NCI-H460 (cell line): ENCODE results near the gene GLB1L. TPM values are rescaled to one million over a fixed set of nuclear protein-coding genes. Genes with fewer than 3 reads are reported as not detected.

Experiments used
- DNase-seq: peaks from one replicate; pipeline ENCODE4 v3.0.0-alpha.2; 2016; ENCODE audit warnings: low read depth; ENCODE audit errors: extremely low read depth
- total RNA-seq: library from RNA; depleted of rRNA; stranded (reverse); fragments of >200 nt; shearing (Covaris generic); gene quantifications from 2 replicates; pipeline ENCODE4 v1.2.3, GENCODE V29; 2014

GLB1L gene
- total RNA-seq, 1 experiment from 2014 or later = 14.0 TPM

DNA sequence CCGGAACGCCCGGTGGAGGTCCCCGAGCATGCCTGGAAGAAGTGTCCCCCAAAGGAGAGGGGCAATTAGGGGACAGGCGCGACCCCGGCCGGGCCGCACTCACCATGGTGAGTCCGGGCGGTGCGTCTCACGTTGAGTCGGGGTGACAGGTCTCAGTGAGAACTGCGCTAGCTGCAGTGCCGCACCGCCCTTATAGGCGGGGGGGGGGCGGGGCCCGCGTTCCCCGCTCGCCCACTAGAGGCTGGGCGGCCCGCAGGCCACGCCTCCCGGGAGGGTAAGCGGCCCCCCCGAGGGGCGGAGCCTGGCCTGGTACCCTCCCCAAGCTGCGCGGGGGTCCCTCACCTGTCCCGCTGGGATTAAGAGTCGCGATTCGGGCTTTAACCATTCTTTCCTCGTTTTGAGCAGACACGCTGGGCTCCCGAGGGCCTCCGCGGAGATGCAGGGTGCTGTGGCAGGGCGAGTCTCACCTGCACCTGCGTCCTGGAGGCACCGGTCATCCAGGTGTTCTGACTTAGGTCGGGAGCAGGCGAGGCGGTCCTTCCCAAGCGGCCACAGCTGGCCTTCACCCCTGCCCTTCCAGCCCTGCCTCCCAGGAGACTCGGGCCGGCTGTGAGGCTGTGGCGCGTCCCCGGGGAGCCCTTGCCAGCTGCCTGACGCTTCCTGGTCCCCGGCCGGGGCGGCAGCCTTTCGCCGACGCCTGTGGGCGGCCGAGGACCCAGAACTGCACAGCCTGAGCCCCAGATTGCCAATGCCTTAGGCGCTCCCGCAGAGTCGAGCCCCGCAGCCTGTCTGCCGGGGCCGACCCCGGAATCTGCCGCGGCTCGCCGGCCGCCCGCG lies 8.7 kb upstream of the GLB1L start, which contains the start of gene TUBA4A:
Gene TUBA4A (minus strand): TSS at position 166 of the 837 bp plus-strand sequence. CDS start 60 bp downstream, at position 106.
- peak; percentile 78 for DNase-seq

DNA sequence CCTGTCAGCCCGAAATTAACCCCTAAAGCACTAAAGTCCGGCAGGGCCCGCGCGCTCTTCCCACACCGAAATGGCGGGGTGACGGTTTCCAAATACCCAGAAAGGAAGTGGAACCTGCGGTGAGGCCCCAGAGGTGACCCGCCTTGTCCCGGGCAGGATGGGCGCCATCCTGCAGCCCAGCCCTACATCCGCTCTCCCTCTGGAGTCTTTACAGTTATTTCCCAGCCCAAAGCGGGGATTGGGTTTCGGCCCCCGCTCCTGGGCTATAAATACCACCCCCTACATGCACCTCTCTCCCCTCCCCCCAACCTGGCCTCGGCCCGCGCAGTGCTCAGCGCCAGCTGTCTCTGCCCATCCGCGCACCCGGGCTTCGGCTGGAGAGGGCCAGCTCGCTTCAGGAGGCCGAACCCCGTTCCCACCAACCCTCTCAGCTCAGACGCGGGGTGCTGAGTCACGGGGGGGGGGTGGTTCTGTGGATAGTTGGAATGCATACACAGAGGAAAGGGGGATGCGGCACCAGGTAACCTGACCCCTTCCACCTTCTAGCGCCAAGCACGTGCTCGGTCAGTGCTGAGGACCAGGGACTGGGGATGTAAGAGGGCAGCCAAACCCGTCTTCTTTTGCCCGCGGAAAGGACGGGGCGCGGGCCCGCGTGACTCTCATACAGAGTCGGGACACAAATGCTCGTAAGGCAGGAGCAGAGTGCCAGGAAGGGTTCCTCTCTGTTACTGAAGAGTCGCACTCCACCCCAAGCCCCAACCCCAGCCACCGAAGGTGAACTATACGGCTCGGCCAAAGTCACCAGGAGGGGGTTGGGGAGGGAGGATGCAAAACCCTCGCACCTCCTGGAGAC lies 7.9 kb upstream of the GLB1L start, which contains the start of gene TUBA4B:
Gene TUBA4B (plus strand): TSS at position 344 of the 853 bp plus-strand sequence. CDS start 165 bp downstream, at position 509.
- no peak for DNase-seq

DNA sequence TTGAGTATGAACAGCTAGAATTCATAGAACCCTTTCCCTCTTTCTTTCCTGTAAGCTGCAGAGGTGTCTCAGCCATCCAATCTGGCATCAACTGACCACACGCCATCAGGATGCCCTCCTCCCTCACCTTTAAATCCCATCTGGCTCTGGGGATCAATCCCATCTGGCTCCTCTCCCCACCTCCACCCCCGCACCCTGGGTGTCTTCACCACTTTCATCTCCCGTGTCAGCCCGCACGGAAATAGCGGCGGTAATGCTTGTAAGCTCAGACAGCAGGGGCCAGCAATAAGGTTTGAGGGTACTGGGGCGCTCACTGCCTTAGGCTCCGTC lies 7.3 kb upstream of the GLB1L start:
- DNase-seq = no peak

DNA sequence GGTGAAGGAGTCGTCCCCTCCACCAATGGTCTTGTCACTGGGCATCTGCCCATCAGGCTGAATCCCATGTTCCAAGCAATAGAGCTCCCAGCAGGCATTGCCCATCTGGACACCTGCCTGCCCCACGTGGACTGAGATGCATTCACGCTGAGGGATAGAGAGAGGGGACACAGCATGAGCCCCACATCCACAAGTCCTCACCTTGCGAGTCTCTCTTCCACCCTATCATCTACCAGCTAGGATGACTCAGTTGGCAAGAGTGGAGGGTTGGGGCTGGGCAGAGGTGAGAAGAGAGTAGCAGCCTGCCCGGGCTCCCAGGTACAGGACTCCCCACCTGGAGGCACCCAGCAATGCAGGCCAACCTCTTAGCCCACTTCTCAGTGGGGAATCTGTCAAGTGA lies 6.8 kb upstream of the GLB1L start:
- no peak for DNase-seq

DNA sequence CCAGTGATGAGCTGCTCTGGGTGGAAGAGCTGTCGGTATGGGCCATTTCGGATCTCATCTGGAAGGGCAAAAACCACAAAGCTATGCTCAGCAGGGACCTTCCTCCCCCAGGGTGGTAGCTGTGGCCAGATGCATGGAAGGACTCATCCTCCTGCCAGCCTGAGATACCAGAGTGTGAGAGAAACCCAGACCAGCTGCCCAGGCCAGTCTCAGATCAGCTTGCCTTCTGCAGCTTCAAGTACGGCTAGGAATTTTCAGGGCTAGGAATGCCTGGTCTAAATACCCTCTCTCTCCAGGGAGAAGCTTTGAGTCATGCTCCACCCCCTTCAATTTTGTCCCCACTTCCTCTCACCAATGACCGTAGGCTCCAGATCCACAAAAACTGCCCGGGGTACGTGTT lies 6.4 kb upstream of the GLB1L start:
- DNase-seq = no peak

DNA sequence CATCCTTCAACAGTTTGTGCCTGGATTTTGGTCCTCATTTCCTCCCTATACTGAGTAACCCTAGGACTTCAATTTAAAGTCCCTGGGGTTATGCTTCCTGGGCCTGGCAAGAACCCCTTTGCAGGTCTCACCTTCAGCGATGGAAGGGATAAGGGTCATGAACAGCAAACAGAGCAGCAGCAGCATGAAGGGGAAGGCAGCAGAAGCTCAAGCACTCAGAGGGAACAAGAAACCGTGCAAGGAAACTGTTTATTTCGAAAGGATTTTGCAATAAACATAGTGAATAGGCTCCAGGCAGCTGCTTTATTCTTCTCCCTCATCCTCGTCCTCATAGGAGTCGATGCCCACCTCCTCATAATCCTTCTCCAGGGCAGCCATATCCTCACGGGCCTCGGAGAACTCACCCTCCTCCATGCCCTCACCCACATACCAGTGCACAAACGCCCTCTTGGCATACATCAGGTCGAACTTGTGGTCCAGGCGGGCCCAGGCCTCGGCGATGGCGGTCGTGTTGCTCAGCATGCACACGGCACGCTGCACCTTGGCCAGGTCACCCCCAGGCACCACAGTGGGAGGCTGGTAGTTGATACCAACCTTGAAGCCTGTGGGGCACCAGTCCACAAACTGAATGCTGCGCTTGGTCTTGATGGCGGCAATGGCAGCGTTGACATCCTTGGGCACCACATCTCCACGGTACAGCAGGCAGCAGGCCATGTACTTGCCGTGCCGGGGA lies 5.0 kb upstream of the GLB1L start:
- no peak for DNase-seq

DNA sequence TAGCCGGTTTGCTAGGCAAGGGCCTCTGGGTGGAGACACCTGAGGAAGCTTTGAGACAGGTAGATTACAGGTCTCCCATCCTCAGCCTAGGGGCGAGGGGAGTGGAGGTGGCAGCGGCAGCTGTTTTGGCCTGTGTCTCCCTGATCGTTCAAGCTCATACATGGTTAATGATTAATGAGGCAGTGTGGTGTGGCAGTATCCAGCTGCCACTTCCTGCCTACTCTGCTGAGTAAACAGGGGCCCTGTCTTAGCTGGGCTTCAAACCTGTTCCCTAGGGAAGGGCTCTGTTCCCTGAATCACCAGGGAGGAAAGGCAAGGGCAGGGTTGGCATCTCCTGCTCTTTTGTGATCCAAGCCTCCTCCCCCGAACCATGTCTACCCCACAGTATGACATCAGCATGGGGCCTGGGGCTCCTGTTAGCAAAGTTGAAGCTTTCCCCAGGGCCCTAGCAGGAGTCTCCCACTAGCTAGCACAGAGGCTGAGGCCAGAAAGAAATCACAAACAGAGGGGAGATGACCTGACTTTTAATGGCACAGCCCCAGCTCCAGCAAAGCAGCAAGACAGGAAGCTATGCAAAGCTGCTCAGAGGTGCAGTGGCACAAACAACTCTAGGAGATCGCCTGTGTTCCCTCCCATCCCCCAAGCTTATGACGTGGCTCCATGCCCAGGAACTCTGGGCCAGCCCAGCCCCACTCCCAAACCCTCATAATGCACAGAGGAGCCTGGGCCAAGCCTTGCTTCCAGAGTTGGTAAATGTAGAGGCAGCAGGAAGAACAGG lies 4.1 kb upstream of the GLB1L start:
- DNase-seq = peak; percentile 46

DNA sequence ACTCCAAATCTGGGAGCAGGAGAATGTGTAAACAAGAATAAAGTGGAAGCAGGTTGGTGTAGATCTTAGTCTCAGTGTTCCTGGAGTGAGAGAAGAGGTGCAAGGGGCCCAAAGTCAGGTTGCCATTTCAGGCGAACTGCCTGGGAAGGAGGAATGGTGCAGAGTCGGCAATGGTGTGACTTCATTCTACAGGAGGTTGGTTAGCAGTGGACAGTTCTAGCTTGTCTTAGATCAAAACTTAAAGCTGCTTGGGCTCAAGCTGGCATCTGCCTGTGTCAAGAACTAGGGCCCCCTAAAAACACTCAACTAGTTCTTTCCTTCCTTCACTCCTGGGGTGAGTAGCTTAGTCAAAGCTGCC lies 3.6 kb upstream of the GLB1L start:
- DNase-seq = no peak

DNA sequence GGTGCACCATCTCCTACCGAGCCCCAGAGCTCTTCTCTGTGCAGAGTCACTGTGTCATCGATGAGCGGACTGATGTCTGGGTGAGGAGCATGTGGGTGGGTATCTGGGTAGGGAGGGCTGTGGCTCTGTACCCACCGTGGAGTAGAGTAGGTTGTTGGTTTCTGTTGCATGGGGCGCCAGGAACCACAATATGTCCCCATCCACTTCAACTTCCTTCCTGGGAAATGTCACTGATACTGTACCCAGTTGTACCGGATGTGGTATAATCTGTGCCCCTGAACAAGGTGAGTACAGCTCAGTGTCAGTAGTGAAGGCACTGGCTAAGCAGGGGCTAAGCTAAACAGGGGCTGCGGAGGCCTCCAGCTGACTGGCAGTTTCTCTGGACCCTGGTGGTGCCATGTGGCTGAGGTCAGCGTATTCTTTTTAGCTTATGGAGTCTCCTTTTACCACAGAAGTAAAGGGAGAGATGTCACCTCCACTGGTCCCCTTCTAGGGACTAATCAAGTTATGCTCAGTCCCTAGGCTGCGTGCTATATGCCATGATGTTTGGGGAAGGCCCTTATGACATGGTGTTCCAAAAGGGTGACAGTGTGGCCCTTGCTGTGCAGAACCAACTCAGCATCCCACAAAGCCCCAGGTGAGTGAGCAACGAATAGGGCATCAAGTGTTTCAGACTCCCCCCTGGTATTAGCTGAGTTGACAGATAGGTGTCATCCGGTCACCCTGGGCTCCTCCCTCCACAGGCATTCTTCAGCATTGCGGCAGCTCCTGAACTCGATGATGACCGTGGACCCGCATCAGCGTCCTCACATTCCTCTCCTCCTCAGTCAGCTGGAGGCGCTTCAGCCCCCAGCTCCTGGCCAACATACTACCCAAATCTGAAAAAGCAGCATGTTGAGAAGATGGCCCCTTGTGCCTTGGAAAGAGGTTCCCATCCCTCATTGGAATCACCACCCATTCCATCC lies 2.7 kb upstream of the GLB1L start:
- DNase-seq = no peak

DNA sequence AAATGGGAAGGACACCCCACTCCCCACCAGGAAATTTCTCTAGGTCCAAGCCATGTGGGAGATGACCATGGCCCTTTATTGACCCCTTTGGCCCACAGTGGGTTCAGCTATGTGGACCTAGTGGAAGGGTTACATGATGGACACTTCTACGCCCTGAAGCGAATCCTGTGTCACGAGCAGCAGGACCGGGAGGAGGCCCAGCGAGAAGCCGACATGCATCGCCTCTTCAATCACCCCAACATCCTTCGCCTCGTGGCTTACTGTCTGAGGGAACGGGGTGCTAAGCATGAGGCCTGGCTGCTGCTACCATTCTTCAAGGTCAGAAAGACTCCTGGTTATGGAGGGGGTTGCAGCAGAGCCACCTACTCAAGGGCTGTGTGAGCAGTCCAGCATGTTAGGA lies 1.3 kb upstream of the GLB1L start:
- DNase-seq = no peak

DNA sequence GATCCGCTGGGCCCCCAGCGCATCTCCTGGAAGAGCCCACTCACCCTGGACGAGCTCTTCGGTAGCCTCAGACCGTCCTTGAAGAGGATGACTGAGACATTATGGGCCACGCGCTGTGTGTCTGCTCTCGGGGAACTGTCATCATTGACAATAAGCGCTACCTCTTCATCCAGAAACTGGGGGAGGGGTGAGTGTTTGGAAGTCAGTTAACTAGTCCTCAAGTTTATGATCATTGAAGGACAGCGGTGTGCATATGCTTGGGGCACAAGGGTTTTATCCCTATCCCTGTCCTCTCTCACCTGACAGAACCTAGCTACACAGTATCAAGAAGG lies 621 bp upstream of the GLB1L start:
- DNase-seq = no peak

DNA sequence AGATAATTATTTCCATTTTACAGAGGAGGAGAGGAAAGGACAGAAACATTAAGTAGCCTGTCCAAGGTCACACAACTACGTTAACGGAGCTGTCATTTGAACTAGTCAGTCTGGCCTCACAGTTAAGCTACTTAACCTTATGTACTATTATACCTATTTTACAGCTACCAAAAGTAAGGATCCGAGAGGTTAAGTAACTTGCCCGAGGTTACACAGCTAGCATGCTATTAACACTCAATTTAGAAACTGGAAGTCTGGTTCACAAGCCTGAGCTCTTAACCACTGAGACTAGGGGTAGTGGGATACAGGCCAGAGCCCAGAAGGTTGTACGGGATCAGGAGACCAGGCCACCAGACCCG lies 476 bp downstream of the GLB1L start:
- DNase-seq = no peak

DNA sequence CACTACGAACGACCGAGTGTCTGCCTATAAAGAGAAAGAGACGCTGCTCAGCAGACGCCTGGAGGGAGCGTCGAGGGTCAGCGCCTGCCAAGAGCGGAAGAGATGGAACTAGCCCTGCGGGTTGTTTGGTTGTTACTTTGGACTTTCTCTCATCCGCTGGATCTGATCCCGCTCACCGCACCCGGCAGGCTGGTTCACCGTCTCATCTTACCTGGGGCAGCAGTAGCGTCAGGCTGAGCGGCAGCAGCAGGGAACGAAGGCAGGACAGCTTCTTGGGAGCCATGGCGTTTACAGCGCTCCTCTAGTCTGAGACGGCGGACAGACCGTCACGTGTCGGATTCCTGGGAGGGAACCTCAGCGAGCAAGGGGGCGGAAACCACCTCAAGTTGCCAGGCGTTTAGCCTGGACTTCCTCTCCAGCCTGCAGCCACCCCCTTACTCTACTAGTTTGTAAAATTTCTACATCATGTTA lies 1.9 kb downstream of the GLB1L start:
- DNase-seq = no peak

DNA sequence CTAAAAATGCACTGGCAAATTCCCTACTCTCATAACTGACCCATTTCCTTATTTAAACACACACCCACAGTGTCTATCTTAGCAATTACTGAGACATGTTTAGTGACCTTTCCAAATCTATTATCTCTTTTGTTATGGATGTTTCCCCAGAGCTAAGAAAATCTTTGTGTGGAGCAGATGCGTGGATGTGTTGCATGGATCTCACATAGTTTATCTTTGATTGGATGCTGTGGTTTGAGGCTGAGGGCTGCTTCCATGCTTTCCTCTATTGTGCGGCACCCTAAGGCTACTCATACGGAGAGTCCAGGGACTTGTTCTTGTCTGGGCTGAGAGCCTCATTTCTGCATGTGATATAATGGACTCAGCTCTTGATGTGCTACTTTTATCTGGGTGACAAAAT lies 10.9 kb downstream of the GLB1L start:
- no peak for DNase-seq

DNA sequence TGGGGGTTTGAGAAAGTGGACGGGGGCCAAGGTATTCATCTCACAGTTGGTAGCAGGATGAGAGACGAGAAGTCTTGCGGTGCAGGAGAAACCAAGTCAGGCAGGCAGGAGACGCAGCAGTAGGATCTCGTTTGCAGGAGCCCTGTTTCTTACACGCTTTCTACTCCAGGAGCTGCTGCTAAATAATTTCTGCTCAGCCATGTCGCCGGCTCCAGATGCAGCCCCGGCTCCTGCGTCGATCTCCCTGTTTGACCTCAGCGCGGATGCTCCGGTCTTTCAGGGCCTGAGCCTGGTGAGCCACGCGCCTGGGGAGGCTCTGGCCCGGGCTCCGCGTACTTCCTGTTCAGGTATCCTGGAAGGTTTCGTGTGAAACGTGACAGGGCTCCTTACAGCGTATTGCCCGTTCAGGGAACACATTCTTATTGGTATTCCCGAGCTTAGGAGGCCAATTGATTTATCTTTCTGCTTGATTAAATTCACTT lies 15.1 kb downstream of the GLB1L start:
- DNase-seq = no peak

DNA sequence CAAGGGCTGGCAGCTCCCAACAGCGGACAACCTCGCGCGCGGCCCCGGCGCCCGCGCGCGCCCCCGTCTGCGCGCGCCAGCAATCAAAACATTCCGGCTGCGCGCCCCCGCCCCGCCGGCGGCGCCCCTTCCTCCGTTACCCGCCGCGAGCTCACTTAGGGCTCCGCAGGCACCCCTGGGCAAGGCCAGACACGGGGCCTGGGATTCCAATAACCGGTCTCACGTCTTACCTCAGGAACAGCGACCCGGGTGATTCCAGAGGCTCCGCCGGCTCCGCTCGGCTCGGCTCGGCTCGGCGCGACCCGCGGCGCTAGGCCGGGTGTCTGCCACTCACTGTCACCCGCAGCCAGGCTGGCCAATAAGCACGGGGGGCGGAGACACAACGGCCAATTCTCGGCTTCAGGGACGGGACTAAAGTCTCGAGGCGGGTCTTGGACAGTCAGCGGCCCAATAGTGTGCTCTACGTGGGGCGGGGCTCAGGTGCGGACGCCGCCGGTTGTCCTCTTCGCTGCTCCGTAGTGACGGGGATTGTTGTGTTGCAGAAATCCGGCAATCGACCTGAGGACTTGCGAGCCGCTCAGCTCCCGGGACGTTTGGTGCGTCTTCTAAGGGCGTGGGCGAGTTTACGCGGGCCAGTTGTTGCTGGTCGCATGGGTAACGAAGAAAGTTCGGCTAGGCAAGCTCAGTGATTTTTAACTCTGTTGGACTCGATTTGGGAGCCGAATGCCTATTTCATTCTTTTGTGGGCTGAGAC lies 15.8 kb downstream of the GLB1L start, which contains the start of the genes ANKZF1 and ATG9A:
Gene ANKZF1 (plus strand): TSS at position 502 of the 754 bp plus-strand sequence. CDS start 452 bp downstream, outside the sequence.
Gene ATG9A (minus strand): TSS at position 332 of the 754 bp plus-strand sequence. CDS start 1,612 bp downstream, outside the sequence.
- peak; percentile 99 for DNase-seq

DNA sequence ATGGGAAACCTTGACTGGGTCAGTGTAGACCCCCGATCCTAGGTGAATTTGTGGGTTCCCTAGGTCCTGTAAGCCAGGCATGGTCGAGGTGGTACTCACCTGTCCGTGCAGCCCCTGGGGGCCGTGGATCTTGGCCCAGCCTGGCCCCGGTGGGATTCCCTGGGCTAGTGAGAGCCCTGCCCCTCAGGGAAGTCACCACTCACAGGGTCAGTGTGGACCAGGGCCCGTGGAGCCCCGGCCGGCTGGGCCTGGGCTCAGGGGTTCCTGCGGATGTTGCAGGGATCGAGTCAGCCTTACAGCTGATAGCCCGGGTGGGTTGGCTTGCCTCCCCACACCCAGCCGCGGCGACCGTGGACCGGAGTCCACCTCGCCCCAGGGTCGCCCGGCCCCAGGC lies 16.3 kb downstream of the GLB1L start:
- no peak for DNase-seq
